ENCODE measurements around the gene ELMO1.

Gene ELMO1

GRCh38 chr7:36823353-36823752, 625.3 kb downstream of the ELMO1 start:
- DNase-seq (ENCODE audit: low spot score) = no peak

DNA sequence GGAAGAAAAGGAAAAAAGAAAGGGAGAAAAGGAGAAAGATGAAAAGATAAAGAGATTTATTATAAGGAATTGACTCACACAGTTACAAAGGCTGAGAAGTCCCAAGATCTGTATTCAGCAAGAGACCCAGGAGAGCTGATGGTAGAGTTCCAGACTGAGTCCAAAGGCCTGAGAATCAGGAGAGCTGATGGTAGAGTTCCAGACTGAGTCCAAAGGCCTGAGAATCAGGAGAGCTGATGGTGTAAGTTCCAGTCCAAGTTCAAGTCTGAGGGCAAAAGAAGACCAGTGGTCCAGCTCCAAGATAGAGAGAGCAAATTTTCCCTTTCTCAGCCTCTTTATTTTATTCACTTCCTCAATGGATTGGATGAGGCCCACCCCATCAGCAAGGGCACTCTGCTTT, 627.0 kb downstream of the ELMO1 start:
- DNase-seq (ENCODE audit: low spot score) = no peak

DNA sequence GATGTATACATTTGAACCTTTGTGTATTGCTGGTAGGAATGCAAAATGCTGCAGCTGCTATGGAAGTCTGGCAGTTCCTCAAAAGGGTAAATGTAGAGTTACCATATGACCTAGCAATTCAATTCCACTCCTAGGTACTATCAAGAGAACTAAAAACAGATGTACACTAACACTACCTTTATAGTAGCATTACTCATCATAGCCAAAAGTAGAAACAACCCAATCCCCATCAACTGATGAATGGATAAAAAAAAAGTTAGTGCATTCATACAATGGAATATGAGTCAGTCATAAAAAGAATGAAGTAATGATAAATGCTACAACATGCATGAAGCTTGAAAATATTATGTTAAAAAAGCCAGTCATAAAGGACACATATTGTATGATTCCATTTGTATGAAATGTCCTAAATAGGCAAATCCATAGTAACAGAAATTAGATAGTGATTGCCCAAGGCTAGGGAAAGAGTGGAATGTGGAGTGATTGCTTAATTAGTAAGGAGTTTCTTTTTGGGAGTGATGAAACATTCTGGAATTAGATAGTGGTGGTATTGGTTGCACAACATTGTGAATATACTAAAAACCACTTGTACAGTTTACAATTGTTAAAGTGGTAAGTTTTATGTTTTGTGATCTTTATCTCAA, 628.0 kb downstream of the ELMO1 start:
- no peak for DNase-seq (ENCODE audit: low spot score)

GRCh38 chr7:36819639-36820038, 629.0 kb downstream of the ELMO1 start:
- DNase-seq (ENCODE audit: low spot score) = no peak

- no peak for DNase-seq (ENCODE audit: low spot score)
These were observed 634.4 kb downstream of the ELMO1 start for GRCh38 chr7:36814311-36814710.

DNA sequence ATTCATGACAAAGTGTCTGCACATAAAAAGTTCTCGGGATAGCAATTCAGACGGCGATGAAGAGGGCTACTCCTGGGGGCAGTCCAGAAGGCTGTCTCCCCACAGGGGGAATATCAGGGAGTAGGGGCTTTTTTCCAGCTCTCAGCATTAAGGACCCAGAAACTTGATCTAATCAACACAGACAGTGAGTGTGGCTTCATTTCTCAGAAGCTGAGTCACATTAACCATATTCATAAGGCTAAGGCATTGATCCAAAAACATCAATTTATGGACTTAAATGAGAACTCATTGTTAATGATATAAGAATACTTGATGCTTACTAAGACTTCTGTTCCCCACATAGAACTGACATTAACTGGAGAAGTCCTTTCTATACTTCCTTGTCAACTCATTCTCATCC, 636.9 kb downstream of the ELMO1 start:
- DNase-seq (ENCODE audit: low spot score) = no peak

DNA sequence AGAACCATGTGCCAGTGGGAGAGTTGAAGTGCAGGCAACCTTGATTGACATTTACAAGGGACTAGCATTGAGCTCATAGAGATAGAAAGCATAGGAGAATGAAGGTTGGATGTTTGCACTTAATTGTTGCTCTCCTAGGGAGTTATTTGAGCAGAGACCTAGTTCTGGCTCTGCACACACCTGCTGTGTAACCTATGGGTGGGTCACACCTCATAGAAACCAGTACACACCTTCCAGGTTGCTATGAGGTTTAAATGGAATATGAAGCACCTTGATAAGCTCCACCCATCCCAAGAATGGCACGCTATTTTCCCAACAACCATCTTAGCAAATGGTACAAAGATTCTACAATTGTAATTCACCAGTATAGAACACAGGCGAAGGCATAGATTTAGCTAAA, 638.2 kb downstream of the ELMO1 start:
- DNase-seq (ENCODE audit: low spot score) = no peak

DNA sequence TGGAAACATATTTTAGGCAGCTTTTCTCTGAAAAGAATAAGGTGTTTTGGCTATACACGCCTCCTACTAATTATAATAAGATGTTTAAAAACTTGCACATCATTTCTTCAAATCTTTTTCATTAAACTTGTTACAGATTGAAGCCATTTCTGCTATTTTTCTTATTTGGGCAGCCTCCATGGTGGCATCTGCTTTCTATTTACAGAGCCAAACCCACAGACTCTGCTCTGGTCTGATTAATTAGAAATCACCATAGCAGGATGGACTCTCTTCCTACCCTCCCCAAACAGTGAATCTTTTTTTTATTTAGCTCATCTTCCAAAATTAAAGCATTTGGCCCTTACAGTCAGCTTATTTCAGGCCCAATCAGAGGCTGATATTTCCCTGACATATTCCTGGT, 638.6 kb downstream of the ELMO1 start:
- no peak for DNase-seq (ENCODE audit: low spot score)

- DNase-seq (ENCODE audit: low spot score) = no peak
These were observed 639.2 kb downstream of the ELMO1 start for GRCh38 chr7:36809510-36809909.

DNA sequence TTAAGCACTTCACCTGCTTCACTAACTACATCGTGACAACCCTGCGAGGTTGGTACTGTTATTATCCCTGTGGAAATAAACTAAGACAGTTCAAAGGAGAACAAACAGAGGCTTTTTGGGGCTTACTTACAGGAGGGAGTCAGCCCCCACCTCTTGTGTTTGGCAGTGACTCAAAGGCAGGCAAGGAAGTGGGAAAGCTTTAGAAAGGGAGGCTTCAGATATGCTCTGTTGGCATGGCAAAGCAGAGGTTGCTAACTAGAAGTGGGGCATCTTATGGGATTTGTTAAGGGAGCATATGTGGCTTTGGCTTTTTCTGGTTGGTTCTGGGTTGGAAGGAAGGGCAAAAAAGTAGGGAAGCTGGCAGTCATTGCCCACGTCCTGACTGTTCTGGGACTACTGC, 639.6 kb downstream of the ELMO1 start:
- no peak for DNase-seq (ENCODE audit: low spot score)

GRCh38 chr7:36806891-36807290, 641.8 kb downstream of the ELMO1 start:
- DNase-seq (ENCODE audit: low spot score) = no peak
